GM19240 (cell line): ENCODE measurements around the gene PRDM13.
"Not testable (repeated sequence)": the region's sequence is repeated elsewhere in the genome, so short reads cannot be mapped to it uniquely, and the experiment has no call there.

Experiments used
- DNase-seq: peaks from one replicate; pipeline ENCODE4 v3.0.0; 2011; ENCODE audit warnings: low spot score; ENCODE audit not compliant: insufficient read length

PRDM13 gene

GRCh38 chr6:99622044-99622443 is 15.4 kb downstream of the PRDM13 start:
- DNase-seq, result not testable (repeated sequence)

GRCh38 chr6:99629293-99629692 is 22.7 kb downstream of the PRDM13 start:
- DNase-seq, result no peak

- no peak for DNase-seq
Measured at GRCh38 chr6:99637629-99638028, 31.0 kb downstream of the PRDM13 start.

GRCh38 chr6:99638358-99638757 is 31.7 kb downstream of the PRDM13 start:
- not testable (repeated sequence) for DNase-seq

GRCh38 chr6:99641270-99641669 is 34.6 kb downstream of the PRDM13 start:
- no peak for DNase-seq

- no peak for DNase-seq
Measured at GRCh38 chr6:99645986-99646385, 39.4 kb downstream of the PRDM13 start.

GRCh38 chr6:99650091-99650571 is 43.5 kb downstream of the PRDM13 start:
- not testable (repeated sequence) for DNase-seq

GRCh38 chr6:99660206-99660605 is 53.6 kb downstream of the PRDM13 start:
- no peak for DNase-seq

- DNase-seq, result no peak
Measured at GRCh38 chr6:99661870-99662269, 55.2 kb downstream of the PRDM13 start.

- DNase-seq, result no peak
Measured at GRCh38 chr6:99662616-99663015, 56.0 kb downstream of the PRDM13 start.
